Fibroblast of skin of left biceps (primary cell): ENCODE data around the gene PRKD1.
"Not testable (repeated sequence)": the region's sequence is repeated elsewhere in the genome, so short reads cannot be mapped to it uniquely, and the experiment has no call there.

Source experiments
- DNase-seq, 2 experiments: peaks; one replicate each; pipeline ENCODE4 v3.0.0-alpha.2; 2013; ENCODE audit warnings: low read depth in 2 of 2

Gene PRKD1

DNA sequence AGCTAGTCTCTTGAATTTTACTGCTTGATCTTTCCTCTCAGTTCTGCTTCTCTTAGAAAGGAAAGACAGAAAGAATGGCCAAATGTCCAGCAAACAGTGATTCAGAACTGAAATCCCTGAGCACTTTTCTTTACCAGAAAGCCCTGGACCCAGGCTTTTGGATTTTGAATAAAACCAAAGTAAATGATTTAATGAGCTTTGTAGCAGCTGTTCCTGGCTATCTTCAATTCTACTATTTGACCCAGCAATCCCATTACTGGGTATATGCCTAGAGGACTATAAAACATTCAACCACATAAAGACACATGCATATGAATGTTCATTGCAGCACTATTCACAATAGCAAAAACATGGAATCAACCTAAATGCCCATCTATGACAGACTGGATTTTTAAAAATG is 187.2 kb downstream of the PRKD1 start:
- DNase-seq = no peak

- no peak for DNase-seq
Measured at GRCh38 chr14:29738950-29739349, 188.7 kb downstream of the PRKD1 start.

DNA sequence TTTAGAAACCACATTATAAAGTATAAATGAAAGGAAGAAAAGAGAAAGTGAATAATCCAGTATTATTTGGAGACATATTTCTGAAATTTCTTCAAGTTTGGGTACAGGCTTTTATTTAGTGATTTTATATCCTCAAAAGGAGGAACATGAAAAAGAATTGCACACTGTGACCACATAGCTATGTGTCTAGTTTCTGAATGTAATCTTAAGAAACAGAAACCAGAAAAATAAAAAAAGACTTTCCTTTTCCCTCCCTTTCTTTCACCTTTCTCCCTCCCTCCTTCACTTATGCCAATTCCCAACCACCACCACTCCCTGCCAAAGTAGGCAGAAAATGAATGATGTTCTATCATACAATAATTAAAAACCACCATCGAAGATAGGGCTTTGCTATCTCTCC is 189.6 kb downstream of the PRKD1 start:
- DNase-seq = no peak

- no peak for DNase-seq
Measured at GRCh38 chr14:29735459-29735858, 192.2 kb downstream of the PRKD1 start.

GRCh38 chr14:29734732-29735131 is 192.9 kb downstream of the PRKD1 start:
- DNase-seq = no peak

DNA sequence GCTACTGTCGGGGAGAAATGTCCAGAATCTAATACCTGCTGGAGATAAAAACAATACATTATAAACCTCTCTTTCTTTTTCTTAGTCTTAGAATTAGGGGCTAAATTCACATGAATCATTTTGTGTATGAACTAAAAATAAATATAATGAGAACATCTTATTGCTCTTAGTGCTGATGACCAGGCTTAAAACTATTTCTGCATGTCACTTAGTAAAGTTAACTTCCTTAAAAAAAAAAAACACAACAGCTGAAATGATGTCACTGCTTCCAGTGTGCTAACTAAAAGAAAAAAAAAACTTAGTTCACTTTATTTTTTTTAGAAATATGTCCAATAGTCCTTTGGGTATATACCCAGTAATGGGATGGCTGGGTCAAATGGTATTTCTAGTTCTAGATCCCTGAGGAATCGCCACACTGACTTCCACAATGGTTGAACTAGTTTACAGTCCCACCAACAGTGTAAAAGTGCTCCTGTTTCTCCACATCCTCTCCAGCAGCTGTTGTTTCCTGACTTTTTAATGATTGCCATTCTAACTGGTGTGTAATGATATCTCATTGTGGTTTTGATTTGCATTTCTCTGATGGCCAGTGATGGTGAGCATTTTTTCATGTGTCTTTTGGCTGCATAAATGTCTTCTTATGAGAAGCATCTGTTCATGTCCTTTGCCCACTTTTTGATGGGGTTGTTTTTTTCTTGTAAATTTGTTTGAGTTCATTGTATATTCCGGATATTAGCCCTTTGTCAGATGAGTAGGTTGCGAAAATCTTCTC is 200.9 kb downstream of the PRKD1 start:
- DNase-seq = peak; percentile 23 to 30

- DNase-seq = no peak
Measured at GRCh38 chr14:29724991-29725390, 202.7 kb downstream of the PRKD1 start.

- DNase-seq = no peak
Measured at GRCh38 chr14:29722831-29723230, 204.8 kb downstream of the PRKD1 start.

- no peak for DNase-seq
Measured at GRCh38 chr14:29721586-29721985, 206.1 kb downstream of the PRKD1 start.

GRCh38 chr14:29717901-29718300 is 209.7 kb downstream of the PRKD1 start:
- DNase-seq = no peak

GRCh38 chr14:29716150-29716549 is 211.5 kb downstream of the PRKD1 start:
- DNase-seq = no peak

DNA sequence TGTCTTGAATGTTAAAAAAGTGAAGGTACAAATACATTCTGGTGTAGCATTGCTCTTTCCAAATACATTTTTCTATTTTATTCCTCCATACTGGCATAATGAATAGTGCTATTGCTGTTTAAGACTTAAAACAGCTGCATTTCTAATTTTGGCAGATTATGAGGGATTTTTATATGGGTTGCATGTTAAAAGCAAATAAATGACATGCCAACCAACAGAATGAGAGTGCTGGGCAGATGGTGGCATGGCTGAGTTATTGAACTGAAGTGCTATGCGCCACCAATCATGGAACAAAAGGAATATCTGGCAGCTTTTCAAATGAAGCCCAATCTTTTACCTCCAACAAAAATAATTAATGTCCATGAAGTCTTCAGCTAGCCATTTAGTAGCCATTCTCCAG is 215.0 kb downstream of the PRKD1 start:
- DNase-seq = no peak

DNA sequence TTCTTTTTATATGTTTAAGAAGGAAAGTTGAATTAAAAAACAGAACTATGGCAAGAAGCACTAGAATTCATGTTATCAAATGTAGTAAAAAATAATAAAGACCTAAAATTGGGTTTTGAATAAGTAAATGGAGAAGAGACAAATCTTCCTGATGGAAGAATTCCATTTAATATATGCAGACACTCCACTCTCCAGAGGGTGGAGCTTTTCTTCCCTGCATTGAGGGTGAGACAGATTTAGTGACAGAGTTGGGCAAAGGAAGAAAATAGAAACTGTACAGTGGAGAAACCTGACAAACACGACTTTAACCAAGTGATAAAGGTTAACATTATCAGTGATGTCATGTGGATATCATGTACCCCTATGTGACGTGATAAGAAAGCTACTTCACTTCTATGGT is 217.6 kb downstream of the PRKD1 start:
- no peak for DNase-seq

DNA sequence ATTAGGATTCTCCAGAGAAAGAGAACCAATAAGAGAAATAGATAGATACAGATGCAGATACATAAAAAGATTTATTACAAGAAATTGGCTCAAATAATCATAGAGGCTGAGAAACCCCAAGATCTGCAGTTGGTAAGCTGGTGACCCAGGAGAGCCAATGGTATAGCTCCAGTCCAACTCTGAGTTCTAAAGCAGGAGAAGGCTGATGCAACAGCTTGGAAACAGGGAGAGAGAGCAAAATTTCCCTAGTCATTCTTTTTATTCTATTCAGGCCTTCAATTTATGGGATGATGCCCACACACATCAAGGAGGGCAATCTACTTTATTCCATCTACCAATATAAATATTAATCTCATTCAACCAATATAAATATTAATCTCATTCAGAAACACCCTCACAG is 218.2 kb downstream of the PRKD1 start:
- peak; percentile 21 to 26 for DNase-seq

GRCh38 chr14:29706700-29707099 is 220.9 kb downstream of the PRKD1 start:
- DNase-seq = no peak

GRCh38 chr14:29705801-29706200 is 221.8 kb downstream of the PRKD1 start:
- DNase-seq = no peak

GRCh38 chr14:29689597-29689996 is 238.1 kb downstream of the PRKD1 start:
- DNase-seq = not testable (repeated sequence)

DNA sequence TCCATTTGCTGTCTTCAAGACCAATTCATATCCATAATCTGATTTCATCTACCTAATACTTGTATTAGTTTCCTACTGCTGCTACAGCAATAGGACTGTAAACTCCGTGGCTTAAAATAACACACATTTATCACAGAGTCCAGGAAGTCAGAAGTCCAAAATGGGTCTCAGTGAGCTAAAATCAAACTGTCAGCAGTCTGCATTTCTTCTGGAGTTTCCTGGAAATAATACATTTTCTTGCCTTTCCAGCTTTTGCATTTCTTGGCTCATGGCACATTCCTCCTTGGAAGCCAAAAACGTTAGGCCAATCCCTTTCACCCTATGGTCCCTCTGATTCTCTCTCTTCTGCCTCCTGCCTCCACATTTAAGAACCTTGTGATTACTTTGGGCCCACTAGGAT is 239.8 kb downstream of the PRKD1 start:
- no peak for DNase-seq

DNA sequence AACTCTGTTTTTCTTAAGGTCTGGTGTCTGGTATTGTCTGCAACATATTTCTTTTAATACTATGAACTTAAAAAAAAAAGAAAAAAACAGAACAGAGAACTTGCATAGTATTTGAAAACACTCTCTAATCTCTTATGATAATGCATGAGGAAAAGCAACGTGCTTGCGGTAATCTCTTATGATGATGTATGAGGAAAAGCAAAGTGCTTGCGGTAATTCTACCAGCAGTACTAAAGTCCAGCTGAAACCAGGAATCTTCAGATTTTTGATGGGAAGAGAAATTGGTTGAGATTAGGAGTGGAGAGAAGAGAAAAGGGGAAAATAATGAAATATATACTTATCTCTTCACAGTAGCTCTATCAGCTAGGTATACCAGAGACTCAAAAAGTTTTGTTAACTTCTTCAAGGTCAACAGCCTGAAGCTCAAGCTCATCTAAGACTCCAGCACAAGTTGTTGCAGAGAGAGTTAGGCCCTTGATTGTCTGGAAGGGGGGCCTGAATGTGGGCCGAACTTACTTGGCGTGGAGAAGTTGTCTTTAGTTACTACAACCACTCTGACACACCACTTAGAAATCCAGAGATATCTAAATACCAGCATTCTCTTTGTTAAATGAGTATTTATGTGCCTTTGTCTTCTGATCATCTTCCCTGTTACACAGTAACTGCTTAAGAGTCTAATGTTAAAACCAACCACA is 240.4 kb downstream of the PRKD1 start:
- no peak for DNase-seq

DNA sequence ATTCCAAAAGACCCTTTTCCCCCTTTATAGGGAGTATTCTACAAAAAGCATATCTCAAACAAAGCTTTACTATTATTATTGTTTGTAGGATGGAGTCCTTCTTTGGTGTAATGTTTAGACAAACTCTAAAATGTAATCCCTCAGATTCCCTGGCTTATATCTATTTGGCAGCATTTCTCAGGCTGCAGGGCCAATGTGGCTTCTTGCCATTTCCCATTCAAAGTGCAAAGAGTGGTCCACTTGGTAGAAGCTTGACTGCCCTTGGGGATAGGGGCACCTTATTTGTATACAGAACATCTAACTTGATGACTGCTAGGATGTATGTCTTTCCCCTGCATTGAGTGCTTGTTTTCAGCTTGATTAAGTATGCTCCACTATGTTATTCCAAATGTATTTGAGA is 242.7 kb downstream of the PRKD1 start:
- DNase-seq = no peak

DNA sequence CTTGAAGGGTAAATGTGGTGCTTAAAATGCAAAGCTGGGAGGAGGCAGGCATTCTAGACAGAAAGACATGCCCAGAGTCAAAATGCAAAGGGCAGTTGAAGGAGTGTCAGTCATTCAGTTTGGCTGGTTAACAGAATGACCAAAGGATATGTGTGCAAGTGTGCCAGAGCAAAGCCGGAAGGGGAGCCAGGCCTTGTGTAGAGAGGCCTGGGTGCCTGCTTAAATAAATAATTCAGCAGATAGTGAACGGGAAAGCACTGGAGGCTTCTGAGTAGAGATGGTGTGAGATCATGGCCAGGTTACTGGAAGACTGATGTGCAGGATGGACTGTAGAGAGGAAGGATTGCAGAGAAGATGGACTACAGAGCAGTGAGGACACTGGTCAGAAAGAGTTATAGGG is 244.9 kb downstream of the PRKD1 start:
- DNase-seq = no peak

DNA sequence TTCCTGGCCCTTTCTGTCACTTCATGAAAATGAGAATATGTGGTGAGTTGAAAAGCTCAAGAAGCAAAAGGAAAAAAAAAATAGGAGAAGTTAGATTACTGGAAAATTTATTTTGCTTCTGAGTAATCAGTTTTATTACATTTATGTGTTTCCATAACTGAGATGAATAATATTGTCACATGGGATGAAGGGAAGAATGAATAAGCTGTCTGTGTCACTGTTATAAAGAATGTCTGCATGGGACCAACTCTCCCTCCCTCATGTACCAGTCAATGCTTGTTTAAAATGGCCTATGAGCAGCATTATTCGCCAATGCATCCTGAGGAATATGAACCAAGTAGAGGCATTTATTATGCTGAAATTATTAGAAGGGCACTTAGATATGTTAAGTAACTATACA is 246.3 kb downstream of the PRKD1 start:
- no peak for DNase-seq

DNA sequence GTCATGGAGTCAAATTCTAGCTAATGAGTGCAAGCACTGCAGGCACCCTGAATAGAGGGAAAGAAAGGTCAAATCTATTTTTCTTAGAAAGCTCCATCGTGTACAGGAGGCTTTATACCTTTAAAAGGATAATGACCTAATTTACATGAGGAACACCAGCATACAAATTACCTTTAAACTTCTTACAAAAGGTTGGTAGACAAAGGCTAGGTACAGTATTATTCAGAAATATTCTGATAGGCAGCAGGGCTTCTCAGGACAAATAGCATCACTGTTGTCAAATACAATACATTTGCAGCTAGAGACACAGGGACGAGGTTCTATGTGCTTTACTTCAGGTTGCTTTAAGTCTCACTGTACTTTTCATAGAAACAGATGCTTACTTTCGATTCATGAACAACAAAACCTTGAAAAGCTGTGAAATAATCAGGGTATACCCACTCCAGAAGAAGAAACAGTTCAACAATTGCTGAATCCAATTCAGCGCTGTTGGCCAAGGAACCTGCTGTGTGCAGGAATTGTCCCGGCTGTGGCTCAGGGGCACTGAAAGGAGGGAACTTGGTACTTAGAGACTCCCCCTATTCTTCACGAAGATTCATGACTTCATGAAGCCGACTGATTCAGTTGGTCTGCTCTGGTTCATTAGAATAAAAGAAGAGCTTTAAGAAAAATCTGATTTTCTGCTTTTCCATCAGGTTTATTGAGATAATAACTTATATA is 252.9 kb downstream of the PRKD1 start:
- DNase-seq = no peak
